ENCODE results near the gene TYRO3. TPM values are rescaled to one million over a fixed set of nuclear protein-coding genes. Genes with fewer than 3 reads are reported as not detected.
"Not testable (repeated sequence)": the region's sequence is repeated elsewhere in the genome, so short reads cannot be mapped to it uniquely, and the experiment has no call there.

Gene TYRO3
- total RNA-seq, 2 donors from 2014 or later: 5.2 to 99.6 TPM

GRCh38 chr15:41583795-41584194 is 24.8 kb downstream of the TYRO3 start:
- intact Hi-C loops (cut with DNase I): no loop called here
- H3K27ac ChIP-seq: no peak overlapping the region
- no peak overlapping the region for H3K4me3 ChIP-seq
- 91% methylated on average over 6 of the region's 6 CpGs for WGBS
- H3K36me3 ChIP-seq: no peaks in the 10 kb centered on the region
- H3K9me3 ChIP-seq: no peaks in the 10 kb centered on the region
- DNase-seq (ENCODE audit: low spot score): no peak
- H3K4me1 ChIP-seq (replicated peaks): no peaks in the 10 kb centered on the region
- TF ChIP-seq POLR2AphosphoS5 (IDR thresholded peaks at IDR 0.05) (no peak), CTCF (IDR thresholded peaks at IDR 0.05) (no peak), POLR2A (IDR thresholded peaks at IDR 0.05) (no peak)
- no peaks in the 10 kb centered on the region for H3K27me3 ChIP-seq (replicated peaks; ENCODE audit: insufficient read depth)

GRCh38 chr15:41584636-41585126 is 25.7 kb downstream of the TYRO3 start:
- peak overlapping the region in 1 of 2 donors; percentile 43 for H3K4me3 ChIP-seq
- intact Hi-C loops (cut with DNase I): no loop called here
- H3K36me3 ChIP-seq: no peaks in the 10 kb centered on the region
- H3K9me3 ChIP-seq: no peaks in the 10 kb centered on the region
- no peaks in the 10 kb centered on the region for H3K4me1 ChIP-seq (replicated peaks)
- no peak for DNase-seq (ENCODE audit: low spot score)
- 93% methylated on average over 7 of the region's 7 CpGs for WGBS
- no peaks in the 10 kb centered on the region for H3K27me3 ChIP-seq (replicated peaks; ENCODE audit: insufficient read depth)
- H3K27ac ChIP-seq: peak overlapping the region; percentile 50 to 73
- no peak for TF ChIP-seq CTCF (IDR thresholded peaks at IDR 0.05)
- no peak for TF ChIP-seq POLR2AphosphoS5 (IDR thresholded peaks at IDR 0.05)
- no peak for TF ChIP-seq POLR2A (IDR thresholded peaks at IDR 0.05)

GRCh38 chr15:41585127-41586047 is 26.4 kb downstream of the TYRO3 start:
- TF ChIP-seq POLR2A (IDR thresholded peaks at IDR 0.05) (no peak), POLR2AphosphoS5 (IDR thresholded peaks at IDR 0.05) (peak; percentile 20), CTCF (IDR thresholded peaks at IDR 0.05) (peak in 2 of 4 experiments; percentile 9 to 17)

GRCh38 chr15:41586531-41587282 is 27.7 kb downstream of the TYRO3 start:
- DNase-seq (ENCODE audit: low spot score); intact Hi-C loops (cut with DNase I); H3K27ac ChIP-seq; H3K4me3 ChIP-seq; H3K27me3 ChIP-seq (replicated peaks; ENCODE audit: insufficient read depth); H3K4me1 ChIP-seq (replicated peaks); H3K36me3 ChIP-seq; H3K9me3 ChIP-seq: not testable (repeated sequence)
- 94% methylated on average over 14 of the region's 14 CpGs for WGBS

More at GRCh38 chr15:41585127-41586047, 26.4 kb downstream of the TYRO3 start:
- Histone ChIP-seq H3K4me1 (replicated peaks) (no peaks in the 10 kb centered on the region), H3K4me3 (peak overlapping the region; percentile 34 to 43), H3K9me3 (no peaks in the 10 kb centered on the region), H3K27me3 (replicated peaks; ENCODE audit: insufficient read depth) (no peaks in the 10 kb centered on the region), H3K36me3 (no peaks in the 10 kb centered on the region), H3K27ac (peak overlapping the region; percentile 50 to 73)
- intact Hi-C loops (cut with DNase I): no loop called here
- 5% methylated on average over 66 of the region's 78 CpGs for WGBS
- peak; percentile 23 for DNase-seq (ENCODE audit: low spot score)

- H3K4me1 ChIP-seq (replicated peaks); H3K27ac ChIP-seq; H3K27me3 ChIP-seq (replicated peaks; ENCODE audit: insufficient read depth); H3K4me3 ChIP-seq; H3K9me3 ChIP-seq; DNase-seq (ENCODE audit: low spot score); intact Hi-C loops (cut with DNase I); H3K36me3 ChIP-seq: not testable (repeated sequence)
- 65% methylated on average over 4 of the region's 4 CpGs for WGBS
These were observed 30.0 kb downstream of the TYRO3 start for GRCh38 chr15:41589018-41589417.

- H3K9me3 ChIP-seq; H3K4me1 ChIP-seq (replicated peaks); intact Hi-C loops (cut with DNase I); DNase-seq (ENCODE audit: low spot score); H3K4me3 ChIP-seq; H3K27ac ChIP-seq; H3K27me3 ChIP-seq (replicated peaks; ENCODE audit: insufficient read depth); H3K36me3 ChIP-seq: not testable (repeated sequence)
- WGBS: 47% methylated on average over 2 of the region's 2 CpGs
These were observed 30.6 kb downstream of the TYRO3 start for GRCh38 chr15:41589571-41589970.

GRCh38 chr15:41591217-41591616 is 32.2 kb downstream of the TYRO3 start:
- intact Hi-C loops (cut with DNase I); H3K4me1 ChIP-seq (replicated peaks); H3K27ac ChIP-seq; DNase-seq (ENCODE audit: low spot score); H3K4me3 ChIP-seq; H3K36me3 ChIP-seq; H3K27me3 ChIP-seq (replicated peaks; ENCODE audit: insufficient read depth); H3K9me3 ChIP-seq: not testable (repeated sequence)
- WGBS: 53% methylated on average over 6 of the region's 6 CpGs

- DNase-seq (ENCODE audit: low spot score); intact Hi-C loops (cut with DNase I); H3K36me3 ChIP-seq; H3K4me3 ChIP-seq; H3K9me3 ChIP-seq; H3K27ac ChIP-seq; H3K4me1 ChIP-seq (replicated peaks); H3K27me3 ChIP-seq (replicated peaks; ENCODE audit: insufficient read depth): not testable (repeated sequence)
- 94% methylated on average over 8 of the region's 8 CpGs for WGBS
These were observed 33.7 kb downstream of the TYRO3 start for GRCh38 chr15:41592718-41593117.
